AG08396 (cell line): Measurements from ENCODE around the gene UVSSA.
"Not testable (repeated sequence)": the region's sequence is repeated elsewhere in the genome, so short reads cannot be mapped to it uniquely, and the experiment has no call there.

Experiments used
- DNase-seq: peaks from one replicate; pipeline ENCODE4 v3.0.0; 2012; ENCODE audit warnings: low spot score, mixed read lengths

UVSSA gene

DNA sequence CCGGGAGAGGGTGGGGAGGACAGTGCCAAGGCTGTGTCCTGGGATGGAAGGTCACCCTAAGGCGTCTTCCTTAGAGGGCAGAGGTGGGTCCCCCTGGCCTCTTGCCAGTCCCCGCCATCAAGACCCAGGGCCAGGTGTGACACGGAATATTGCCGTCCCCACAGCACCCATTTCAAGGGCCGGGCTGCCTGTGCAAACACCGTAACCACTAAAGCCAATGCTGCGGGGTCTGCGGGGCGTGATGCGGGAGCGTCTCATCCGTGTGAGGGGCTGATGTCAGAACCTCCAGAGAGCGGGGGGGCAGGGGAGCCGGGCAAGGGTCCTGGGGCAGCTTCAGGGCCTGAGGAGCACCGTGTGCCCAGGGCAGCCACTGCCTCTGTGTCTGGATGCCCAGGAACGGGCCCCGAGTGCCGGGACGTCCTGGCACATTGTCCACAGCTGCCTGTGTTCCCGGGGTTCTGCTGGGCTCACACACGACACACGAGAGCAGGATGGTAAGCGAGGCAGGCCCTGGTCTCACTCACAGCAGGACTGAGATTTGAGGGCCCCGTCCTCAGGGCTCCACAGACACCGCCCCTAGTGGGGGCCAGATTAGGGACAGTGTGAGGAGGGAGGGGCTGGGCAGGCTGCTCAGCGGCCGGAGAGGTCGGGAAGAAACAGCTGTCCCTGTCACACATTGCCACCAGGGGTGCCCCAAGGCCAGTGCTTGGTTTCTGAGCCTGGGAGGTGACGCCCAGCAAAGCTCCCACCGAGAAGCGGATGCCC lies 30.0 kb downstream of the UVSSA start:
- no peak for DNase-seq

DNA sequence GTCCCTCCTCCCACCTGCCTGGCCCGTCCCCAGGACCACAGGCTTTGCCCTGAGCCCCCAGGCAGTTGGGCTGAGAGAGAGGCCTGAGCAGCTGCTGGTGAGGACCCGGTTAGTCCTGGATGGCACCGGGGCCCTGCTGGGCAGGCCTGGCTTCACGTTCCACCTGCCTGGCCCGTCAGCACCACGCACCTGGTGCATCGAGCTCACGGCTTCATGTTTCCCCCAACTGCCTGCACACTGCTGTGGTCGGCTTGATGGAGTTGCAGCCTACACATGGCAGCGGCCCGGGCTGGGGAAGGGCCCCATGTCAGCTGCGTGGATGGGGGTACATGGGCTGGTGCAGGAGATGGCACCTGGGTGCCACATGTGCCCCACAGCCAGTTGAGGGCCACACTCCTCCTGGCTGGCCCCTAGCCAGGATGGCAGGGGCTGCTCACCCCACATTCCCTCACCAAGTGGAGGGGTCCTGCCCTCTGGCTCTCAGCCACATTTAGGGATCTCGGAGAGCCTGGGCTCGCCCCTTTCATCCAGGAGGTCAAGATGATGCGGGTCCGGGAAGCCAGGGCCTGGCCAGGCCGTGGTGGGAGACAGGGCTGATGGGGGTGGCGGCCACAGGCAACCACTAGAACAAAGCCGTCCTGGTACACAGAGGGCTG lies 30.7 kb downstream of the UVSSA start:
- DNase-seq: no peak

GRCh38 chr4:1378559-1379231 lies 31.7 kb downstream of the UVSSA start:
- no peak for DNase-seq

DNA sequence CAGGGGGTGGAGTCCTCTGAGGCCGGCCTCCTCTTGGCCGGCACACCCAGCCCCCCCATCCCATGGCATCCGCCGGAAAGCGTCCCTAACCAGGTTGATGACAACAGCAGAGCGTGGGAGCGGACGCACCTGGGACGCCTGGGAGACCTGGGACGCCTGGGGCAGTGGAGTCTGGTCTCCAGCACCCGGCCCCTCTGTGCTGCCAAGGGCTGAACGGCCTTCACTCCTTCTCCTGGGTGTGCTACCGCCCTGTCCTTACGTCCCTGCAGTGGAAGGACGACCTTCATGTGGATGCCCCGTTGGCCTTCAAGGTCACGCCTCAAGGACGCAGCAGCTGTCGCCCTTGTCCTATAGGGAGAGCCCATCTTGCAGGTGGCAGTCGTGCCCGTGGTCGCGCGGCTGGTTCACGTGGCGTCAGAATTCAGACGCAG lies 32.4 kb downstream of the UVSSA start:
- DNase-seq: no peak

- no peak for DNase-seq
These were observed 32.9 kb downstream of the UVSSA start for GRCh38 chr4:1379801-1380331.

DNA sequence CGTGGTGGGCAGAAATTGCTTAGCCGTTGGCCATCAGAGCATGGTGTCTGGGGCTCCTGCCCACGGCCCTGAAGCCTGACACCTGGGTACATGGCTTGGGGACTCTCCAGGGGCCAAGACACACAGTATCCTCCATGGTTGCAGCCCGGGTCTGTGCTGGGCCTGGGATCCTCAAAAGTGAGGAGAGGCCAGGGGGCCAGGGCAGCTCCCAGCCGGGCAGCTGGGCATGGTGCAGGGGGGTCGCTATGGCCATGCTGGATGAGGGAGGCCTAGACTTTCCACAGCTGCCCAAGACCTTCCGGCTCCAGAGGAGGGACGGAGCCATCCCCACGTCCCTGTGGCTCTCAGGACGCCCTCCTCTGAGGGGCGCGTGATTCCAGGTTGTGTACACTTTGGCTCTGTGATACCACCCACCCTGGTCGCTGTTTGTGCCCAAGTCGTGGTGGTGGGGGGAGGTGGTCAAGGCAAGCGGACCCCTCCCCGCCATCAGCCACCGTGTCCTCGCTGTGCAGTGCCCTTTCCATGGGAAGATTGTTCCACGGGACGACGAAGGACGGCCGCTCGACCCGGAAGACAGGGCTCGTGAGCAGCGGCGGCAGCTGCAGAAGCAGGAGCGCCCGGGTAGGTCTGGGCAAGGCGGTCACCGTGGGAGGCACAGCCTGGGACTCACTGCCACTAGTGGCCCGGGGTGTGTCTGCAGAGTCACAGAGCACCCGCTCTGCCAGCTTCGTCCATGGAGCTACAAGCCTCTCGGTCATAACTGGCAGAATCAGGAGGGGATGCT lies 33.6 kb downstream of the UVSSA start:
- no peak for DNase-seq

GRCh38 chr4:1381181-1381621 lies 34.2 kb downstream of the UVSSA start:
- DNase-seq: no peak

DNA sequence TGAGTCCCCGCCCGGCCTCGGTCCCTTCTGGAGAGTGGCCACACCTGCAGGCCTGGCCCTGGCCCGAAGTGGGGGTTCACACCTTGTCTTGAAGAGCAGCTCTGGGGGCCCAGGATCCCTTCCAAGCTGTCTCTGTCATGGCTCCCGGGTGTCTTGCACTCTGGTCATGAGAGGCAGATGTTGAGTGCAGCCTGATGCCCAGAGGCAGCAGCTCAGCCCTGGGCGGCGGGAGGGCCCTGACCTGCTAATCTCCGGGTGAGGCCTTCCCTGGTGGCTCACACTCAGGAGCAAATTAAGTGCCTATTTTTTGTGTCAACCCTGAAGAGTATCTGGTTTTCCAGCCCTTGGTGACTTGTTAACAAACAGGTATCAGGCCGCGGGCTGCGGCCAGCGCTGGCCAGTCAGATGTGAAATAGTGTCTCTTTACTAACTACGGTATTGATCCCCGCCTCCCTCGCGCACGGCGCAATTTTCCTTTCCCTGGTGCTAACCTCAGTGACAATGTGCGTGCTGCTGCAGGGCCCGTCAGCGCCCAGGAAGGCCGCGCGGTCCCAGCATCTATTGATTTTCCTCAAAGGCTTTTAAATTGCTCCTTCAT lies 35.0 kb downstream of the UVSSA start:
- no peak for DNase-seq

DNA sequence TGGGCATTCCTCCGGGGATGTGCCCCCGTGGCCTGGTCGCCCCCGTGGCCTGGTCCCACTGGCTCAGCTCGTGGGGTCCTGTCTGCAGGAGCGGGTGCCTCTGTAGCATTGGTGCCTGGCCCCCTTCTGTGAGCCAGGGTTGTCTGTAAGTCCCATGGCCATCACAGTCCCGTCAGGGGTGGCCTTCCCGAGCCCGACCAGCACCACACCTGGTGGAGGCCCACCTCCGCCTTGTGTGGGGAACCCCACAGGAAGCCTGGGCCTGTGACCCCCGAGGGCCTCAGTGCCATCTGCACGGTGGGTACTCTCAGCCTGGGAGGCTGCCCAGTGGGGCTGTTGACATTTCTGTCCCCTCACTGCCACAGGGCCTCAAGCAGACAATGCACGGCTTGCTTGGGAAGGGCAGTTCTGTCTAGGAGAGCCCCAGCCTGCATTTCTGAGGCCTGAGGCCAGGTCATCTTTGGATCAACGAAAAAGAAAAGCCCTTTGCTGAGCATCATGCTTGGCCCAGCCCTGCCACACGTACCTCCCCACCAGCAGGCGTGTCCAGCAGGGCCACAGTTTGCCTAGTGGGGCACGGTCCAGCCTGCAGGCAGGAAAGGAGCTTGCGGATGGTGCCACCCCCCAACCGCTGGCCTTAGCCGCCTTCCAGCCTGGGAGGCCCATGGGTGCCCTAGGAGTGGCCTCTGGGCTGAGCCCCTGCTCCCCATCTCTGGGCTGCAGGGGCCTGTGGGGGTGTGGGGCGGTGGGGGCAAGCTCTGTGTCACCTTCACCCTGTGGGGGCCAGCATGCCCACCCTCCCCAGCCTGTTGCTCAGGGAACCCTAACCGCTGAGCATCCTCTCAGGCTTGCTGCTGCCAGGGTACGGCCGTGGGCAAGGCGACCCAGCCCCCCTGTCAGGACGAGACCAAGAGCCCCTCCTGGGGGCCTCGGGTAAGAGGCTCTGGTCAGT lies 36.0 kb downstream of the UVSSA start:
- DNase-seq: no peak

GRCh38 chr4:1383728-1384591 lies 37.0 kb downstream of the UVSSA start:
- no peak for DNase-seq

GRCh38 chr4:1384675-1385372 lies 37.8 kb downstream of the UVSSA start:
- DNase-seq: no peak

DNA sequence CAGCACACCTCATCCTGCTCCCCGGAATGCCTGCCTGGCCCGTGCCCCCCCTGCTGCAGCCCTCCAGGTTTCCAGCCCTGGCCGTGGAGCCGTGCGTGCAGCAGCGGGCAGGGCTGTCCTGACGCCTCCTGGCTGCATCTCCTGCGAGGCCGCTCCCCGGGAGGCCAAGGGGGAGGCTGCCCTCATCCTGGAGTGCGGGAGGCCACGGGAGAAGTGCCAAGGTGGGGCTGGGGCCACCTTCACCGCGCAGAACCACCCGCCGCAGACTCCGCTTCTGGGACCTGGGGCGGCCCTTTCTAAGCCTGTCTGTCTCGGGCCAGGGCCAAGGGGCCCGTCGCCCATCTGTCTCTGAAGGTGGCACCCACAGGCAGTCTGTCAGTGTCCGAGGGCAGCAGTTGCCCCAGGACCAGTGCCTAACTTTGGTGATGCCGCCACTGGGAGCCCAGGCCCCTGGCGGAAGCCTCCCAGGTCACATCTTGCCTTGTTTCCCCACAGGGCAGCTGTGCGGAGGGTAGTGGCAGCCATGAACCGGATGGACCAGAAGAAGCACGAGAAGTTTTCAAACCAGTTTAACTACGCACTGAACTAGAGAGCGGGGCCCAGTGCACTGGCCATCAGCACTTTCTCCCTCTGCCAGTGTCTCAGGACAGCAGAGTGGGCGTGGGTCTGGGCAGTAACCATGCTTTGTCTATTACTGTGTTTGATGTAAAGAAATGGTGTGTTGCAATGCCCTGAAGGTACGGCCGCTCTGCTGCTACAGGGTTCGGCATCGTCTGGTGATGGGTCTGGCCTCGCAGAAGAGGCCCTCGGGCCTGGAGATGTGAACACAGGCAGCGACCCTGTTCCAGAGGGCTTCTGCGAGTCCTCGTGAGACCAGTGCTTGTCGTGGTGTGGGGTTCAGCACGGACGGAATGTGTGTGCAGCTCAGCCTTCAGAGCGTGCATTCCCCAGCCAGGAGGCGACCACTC lies 38.6 kb downstream of the UVSSA start:
- DNase-seq: no peak

- not testable (repeated sequence) for DNase-seq
These were observed 46.4 kb downstream of the UVSSA start for GRCh38 chr4:1393363-1393762.

GRCh38 chr4:1393866-1394265 lies 46.9 kb downstream of the UVSSA start:
- DNase-seq: no peak

- not testable (repeated sequence) for DNase-seq
These were observed 47.8 kb downstream of the UVSSA start for GRCh38 chr4:1394554-1395388.

- DNase-seq: not testable (repeated sequence)
These were observed 48.4 kb downstream of the UVSSA start for GRCh38 chr4:1395389-1395820.
